GM19324 (cell line): ENCODE measurements around the gene NOTCH4.
"Not testable (repeated sequence)": the region's sequence is repeated elsewhere in the genome, so short reads cannot be mapped to it uniquely, and the experiment has no call there.

ENCODE experiments used
- ATAC-seq: cut with Tn5 transposase; IDR thresholded peaks from one replicate; pipeline ENCODE4 v1.9.1; 2021; ENCODE audit warnings: mild to moderate bottlenecking, moderate library complexity; ENCODE audit not compliant: unreplicated experiment, low FRiP score

Gene NOTCH4

DNA sequence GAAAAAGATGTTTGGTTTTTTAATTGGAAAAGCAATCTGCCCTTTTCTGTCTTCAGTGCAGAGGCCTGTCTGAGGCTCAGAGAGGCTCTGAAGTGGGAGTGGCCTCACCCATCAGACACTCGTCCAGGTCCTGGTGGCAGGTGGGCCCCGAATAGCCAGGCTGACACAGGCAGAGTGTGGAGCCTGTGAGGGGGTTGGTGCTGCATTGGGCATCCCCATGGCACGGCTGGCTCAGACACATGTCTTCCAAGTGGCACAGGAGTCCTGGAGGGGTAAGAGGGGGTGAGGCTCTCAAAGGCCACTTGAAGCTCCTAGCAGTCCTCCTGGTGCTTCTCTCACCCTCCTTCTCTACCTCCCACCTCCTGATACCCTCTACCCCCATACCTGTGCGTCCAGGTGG lies 3.8 kb downstream of the NOTCH4 start:
- no peak for ATAC-seq

DNA sequence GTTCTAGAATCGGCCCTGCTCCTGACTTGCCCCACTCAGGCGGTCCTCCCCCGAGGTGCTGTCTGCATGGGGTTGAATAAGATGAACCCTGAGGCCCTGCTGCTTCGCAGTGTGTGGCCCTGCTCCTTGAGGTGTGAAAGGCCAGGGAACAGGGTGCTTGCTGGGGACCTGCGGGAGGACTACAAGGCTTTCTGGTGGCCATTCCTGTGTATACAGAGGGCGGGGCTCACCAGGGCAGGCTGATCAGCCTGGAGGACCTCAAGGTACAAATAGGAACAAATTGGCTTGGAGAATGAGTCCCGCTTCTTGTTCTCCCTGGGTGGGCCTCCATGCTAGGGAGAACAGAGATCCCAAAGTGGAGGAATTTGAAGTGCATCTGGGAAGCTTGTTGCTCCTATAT lies 5.7 kb downstream of the NOTCH4 start:
- no peak for ATAC-seq

DNA sequence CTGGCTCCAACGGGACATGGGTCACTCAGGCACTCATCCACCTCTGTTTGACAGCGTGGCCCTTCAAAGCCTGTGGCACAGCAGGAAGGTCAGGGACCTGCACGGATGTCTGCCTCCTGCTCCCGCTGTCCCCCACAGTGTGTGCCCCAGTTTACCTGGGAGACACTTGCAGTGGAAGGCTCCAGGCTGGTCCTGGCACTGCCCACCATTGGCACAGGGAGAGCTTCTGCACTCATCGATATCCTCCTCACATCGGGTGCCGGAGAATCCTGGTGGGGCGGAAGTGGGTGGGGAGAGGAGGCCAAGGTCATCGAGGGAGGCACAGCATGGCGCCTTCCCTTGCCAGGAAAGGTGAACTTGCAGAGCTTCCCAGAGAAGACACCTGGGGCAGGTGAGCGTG lies 6.9 kb downstream of the NOTCH4 start:
- no peak for ATAC-seq

DNA sequence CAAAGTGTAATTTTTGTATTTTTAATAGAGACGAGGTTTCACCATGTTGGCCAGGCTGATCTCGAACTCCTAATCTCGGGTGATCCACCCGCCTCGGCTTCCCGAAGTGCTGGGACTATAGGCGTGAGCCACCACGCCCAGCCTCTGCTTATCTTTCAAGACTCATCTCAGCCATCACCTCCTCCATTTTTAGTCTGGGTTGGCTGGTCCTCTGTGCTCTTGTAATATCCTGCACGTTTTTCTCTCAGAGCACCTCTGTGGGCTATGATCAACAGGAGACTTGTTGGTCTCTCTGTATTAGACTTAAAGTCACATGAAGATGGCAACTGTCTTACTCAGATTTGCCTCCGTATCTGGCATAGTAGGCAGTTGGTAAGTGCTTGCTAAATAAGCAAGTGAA lies 7.6 kb downstream of the NOTCH4 start:
- no peak for ATAC-seq

DNA sequence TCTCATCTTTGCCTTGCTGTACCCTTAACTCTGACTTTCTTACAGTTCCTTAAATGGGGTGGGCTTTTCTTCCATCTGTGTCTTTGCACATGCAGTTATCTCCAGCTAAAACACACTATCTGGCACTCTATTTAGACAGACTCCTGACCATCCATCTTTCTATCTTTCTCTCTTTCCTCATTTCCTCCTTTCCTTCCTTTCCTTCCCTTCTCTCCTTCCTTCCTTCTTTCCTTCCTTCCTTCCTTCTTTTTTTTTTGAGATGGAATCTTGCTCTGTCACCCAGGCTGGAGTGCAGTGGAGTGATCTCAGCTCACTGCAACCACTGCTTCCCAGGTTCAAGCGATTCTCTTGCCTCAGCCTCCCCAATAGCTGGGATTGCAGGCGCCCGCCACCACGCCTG lies 8.2 kb downstream of the NOTCH4 start:
- ATAC-seq: no peak

DNA sequence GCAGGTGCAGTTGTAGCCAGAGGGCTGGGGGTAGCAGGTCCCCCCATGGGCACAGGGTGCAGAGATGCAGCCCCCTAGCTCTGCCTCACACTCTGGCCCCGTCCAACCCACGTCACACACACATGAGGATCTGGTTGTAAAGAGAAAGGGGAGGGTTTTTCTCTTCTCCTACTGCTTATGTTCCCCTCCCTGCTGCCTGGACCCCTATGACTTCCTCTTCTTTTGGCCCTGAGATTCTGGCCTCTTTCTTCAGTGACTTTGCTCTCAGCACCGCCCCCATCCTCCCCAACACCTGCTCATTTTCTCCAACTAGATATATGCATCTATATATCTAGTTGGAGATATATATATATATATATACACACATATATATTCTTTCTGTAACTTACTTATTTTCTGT lies 9.7 kb downstream of the NOTCH4 start:
- no peak for ATAC-seq

DNA sequence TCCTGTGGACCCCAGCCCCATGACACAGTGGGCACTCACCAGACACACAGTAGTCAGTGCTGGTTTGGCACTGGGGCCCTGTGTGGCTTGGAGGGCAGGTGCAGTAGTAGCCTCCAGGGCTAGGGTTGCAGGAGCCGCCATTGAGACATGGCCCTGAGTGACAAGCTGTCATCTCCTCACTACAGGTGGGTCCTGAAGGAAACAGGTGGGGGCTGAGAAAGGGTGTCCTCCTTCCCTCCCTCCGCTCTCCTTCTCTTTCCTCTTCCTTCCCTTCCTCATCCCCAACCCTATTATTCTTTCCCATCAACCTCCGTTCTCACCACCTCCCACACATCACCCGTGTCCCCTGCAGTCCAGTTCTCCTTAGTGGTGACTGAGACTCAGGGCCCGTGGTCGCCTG lies 10.2 kb downstream of the NOTCH4 start:
- ATAC-seq: no peak

DNA sequence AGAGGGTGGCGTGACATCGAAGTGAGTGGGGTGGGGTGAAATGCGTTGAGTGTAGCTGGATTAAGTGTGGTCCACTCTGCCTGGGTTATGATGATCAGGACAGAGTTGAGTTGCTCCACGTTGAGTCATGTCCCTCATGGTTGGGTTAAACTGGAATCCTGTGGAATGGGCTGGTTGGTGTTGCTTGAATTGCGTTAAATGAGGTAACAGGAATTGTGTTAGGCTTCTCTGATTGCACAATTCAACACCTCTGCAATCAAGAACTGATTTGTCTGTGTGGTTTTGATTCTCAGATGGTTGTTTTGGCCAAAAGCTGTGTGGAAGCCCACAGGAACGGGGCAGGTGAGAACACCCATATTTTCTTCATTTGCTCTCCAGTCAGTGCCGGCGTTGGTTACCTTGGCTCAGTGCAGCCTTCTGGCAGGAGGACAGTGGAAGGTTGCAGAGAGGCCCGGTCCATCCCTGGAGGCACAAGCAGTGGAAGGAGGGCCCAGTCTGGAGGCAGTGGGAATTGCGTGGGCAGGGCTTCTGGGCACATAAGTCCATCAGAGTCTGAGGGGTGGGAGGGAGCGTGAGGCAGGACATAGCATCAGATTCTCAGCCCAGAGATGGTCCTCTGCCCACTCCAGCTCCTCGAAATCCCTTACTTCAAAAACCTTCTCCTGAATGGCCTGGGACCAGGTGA lies 11.6 kb downstream of the NOTCH4 start:
- ATAC-seq: no peak

DNA sequence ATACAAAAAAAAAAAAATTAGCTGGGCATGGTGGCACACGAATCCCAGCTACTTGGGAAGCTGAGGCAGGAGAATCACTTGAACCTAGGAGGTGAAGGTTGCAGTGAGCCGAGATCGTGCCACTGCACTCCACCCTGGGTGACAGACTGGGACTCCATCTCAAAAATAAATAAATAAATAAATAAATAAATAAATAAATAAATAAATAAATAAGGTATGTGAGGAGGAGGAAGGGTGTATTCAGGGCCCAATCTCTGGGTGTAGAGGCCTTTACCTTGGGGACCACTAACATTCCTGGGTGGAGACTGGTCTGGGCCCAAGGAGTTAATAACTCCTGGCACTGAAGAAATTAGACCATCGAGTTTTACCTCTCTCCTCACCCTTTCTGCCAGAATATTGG lies 12.4 kb downstream of the NOTCH4 start:
- ATAC-seq: not testable (repeated sequence)

DNA sequence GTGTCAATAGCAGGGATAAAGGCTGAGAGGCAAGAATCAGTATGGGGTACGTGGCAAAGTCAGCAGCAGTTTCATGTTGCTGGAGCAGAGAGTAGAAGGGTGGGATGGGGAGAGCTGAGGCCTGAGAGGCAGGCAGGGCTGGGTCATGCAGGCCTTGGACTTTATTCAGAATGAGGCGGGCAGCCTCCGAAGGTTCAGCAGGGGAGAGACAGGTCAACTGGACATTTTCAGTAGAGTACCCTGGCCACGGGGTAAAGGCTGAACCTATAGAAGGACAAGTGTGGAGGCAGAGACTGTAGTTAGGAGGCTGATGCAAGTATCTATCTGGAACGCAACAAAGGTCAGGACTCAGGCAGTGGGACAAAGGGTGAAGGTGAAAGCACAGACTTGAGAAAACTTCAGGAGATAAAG lies 13.7 kb downstream of the NOTCH4 start:
- no peak for ATAC-seq

DNA sequence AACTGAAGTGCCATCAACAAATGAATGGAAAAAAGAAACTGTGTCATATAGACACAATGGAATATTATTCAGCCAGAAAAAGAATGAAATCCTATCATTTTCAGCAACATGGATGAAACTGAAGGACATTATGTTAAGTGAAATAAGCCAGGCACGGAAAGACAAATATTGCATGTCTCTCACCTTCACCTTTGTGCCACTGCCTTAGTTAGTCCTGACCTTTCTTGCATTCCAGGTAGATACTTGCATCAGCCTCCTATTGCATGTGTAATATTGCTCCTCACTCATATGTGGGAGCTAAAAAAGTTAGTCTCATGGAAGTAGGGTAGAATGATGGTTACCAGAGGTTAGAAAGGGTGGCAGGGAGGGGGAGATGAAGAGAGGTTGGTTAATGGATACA lies 14.9 kb downstream of the NOTCH4 start:
- no peak for ATAC-seq

DNA sequence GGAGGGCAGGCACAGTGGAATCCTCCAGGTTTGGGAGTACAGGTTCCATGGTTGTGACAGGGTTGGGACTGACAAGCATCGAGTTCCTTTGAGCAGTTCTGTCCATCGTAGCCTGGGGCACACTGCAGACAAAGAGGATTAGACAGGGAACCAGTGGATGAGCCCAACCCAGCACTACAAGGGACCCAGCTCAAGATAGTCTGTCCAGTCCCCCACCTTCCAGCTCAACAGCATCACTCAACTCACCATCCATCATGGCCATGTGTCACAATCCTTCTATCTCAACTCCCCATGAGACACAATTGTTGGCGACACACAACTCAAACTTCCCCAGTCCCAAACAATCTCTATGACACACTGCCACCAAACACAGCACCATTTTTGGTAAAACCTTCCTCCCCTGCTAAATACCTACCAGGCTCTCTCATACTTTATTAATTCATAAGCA lies 19.6 kb downstream of the NOTCH4 start:
- ATAC-seq: no peak

DNA sequence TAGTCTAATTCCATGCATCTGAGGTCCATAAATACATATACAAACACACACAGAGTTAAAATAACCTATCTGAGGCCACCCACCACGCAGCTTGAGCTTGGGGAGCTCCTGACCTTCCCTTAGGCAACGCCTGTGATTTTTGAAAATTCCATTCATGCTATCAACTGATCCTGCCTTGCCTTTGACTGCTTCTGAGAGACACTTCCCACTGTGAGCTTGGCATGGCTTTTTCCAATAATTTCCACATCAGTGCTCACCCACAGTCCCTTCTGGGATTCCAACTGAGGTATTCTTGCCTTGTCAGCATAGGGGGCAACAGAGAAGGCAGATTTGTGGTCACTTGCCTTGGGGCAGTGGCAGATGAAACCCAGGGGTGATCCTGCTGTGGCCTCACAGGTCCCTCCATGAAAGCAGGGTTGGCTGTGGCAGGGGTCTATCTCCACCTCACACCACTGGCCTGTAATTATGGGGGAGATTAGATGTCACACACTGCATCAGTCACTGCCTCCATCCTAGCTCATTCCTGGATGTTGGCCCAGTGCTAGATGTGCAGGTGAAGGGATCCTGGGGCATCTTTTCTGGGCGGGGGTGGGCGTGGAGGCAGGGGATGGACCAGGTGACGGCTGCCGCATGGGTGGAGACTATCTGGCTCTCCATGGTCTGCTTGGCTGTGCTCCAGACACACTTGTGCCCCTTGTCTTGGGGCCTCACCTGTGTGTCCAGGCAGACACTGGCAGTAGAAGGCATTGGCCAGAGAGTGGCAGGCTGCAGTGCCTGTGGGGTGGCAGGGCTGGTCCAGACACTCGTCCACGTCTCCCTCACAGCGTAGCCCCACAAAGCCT lies 20.2 kb downstream of the NOTCH4 start:
- no peak for ATAC-seq

DNA sequence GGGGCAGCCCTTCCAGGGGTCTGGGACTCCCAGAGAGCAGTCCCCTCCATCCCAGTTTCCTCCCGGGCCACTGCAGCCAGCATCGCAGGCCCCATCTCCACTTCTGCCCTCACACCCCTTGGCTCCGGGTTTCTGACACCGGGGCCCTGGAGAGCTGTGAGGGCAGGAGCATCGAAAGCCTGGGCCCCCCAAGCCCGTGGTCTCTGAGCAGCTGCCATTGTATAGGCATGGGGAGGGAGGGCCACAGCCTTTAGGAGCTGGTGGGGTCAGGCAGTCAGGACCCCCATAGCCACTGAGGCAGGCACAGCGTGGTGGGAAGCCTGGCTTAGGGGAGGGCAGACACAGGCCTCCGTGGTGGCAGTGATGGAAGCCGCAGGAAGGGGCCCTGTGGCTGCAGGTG lies 21.7 kb downstream of the NOTCH4 start:
- ATAC-seq: no peak

DNA sequence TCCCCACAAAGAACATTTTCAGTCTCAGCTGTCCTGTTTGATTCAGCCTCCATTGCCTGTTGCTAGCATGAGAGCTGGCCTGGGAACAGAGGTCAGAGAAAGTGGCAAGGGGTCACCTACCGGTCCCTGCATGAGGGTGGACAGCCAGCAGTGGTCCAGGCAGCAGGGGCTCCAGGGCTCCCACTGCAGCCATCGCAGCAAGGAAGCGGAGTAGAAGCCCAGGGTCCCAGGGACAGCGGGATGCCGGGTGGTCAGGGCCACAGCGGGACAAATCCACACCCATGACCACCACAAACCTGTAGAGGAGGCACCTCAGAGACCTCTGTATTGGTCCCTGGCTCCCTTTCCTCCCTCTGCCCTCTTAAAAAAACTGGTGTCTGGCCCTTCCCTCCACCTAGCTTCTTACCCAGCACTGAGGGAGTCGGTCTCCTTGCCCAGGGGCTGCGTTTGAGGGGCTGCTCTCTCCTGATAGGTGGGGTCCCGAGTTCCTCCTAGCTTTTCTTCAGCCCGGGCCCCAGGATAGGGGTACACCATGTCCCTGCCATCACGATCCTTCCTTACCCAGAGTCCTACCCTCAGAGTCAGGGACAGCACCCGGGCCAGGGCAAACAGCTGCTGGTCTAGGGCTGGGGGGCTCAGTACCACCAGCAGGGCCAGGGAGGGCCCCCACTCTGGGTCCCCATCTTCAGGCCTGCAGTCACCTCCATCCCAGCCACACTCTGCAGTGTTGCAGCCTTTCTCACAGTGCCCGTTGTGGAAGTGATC lies 23.0 kb downstream of the NOTCH4 start:
- ATAC-seq: no peak

DNA sequence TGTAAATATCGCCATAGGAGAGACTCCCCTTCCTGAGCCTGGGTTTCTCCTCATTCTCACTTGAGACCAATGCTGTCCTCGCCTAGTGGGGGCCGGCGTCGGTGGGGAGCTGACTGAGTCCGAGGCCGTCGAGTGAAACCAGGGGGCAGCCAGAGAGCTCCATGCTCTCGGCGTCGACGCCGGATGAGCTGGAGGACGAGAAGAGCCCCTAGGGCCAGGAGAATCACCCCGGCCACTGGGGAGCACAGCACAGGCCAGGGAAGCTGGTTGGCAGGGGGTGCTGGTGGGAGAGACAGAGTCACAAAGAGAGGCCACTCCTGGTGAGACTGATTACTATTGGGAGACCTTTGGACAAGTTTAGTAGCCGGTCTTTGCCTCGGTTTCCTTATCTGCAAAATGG lies 25.0 kb downstream of the NOTCH4 start:
- ATAC-seq: no peak

DNA sequence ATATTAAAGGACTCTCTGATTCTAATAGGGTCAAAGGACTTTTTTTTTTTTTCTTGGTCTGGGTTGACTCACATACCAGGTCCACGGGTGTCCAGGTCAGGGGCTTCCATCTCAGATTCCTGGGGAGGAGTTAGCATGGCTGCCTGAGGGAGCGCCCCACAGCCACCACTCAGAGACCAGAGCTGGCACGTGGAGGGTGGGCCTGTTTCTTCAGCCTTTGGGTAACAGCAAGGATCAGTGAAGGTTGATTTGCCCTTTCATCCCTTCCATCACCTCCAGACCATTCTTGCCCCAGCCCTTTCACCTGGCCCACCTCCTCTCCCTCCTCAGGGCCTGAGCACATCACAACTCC lies 25.5 kb downstream of the NOTCH4 start:
- ATAC-seq: no peak

DNA sequence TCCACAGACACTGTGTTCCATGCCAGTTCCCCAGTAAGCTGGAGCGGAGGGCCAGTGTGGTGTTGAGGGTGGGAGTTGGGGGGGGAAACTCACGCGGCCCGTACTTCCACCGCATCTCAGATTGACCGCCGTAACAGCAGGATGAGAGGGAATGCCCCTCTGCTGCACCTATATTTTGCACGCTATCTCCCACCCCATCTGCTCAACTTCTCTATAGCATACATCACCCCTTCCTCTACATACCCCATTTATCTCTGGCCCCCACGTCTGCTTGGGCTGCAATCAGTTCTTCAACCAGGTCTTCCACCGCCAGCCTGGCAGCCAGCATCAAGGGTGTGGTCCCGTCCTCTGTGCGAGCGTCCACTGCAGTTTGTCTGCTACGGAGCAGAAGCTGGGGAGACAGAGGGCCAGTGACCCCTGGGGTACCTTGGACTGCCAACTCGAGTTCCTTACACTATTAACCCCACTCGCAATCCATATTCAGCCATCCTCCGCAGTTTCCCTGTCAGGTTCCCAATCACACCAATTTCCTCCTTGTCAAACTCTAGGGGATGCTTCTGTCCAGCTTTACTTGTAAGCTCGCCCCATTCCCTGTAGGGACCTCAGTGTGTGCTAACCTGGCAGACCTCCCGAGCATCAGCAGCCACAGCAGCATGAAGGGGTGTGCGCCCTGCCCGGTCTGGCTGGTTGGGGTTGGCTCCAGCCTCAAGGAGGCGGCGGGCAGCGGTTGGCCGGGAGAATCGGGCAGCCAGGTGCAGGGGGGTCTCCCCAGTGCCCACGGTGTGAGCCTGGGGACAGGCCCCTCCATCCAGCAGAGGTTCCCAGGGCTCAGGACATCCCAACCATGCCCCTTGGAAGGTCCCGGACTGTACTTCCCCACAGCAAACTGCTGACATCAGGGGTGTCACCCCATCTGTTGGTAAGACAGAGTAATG lies 26.9 kb downstream of the NOTCH4 start:
- ATAC-seq: no peak

DNA sequence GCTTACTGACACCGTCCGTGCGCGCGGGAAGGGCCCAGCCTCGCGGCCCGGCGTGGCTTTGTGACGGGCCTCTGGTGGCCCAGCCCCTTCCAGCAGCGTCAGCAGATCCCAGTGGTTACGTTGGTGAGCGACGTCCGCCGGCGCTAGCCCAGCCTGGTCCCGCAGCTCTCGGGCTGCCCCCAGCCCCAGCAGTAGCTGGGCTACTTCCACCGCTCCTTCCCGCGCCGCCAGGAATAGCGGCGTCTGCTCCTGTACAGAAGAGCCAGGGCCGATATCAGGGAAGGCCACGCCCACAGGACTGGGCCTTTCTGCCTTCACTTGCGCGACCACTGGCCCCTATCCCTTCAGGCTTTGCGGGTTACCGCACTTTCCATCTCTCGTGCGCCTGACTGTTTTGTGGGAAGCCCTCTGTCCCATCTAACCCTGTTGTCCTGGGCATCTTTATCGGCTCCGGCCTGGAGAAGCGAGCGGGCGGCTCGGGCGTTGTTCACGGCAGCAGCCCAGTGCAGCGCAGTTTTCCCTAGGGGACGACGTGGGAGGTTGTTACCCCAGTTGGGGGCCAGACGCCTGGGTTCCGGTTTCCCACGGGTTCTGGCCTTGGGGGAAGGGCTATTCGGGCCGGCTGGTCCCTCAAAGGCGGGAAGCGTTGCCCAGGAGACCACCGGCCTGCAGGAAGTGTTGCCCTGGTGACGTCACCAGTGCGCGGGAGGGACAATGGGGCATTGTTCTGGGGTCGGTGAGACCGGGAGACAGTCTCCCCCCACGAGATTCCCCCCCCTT lies 27.8 kb downstream of the NOTCH4 start:
- peak; percentile 85 for ATAC-seq

DNA sequence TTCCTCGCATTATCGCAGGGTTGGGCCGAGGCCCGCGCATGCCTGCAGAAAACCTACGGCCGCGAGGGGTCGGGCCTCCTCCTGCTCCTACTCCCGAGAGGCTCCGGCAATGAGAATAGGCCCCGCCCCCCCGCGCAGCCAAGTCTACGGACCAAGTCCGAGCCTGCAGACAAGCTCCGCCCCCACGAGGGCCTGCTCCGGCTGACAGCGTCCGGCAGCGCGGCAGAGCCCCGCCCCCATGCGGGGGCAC lies 28.3 kb downstream of the NOTCH4 start:
- ATAC-seq: no peak
